ENCODE data around the gene TMEM37. TPM values are rescaled to one million over a fixed set of nuclear protein-coding genes. Genes with fewer than 3 reads are reported as not detected.

The TMEM37 gene
- total and polyA plus RNA-seq, 2 of the 13 experiments (the other 11 are each of a cell fraction or from before 2014, with no cell fraction given): 37.7 to 115 TPM

DNA sequence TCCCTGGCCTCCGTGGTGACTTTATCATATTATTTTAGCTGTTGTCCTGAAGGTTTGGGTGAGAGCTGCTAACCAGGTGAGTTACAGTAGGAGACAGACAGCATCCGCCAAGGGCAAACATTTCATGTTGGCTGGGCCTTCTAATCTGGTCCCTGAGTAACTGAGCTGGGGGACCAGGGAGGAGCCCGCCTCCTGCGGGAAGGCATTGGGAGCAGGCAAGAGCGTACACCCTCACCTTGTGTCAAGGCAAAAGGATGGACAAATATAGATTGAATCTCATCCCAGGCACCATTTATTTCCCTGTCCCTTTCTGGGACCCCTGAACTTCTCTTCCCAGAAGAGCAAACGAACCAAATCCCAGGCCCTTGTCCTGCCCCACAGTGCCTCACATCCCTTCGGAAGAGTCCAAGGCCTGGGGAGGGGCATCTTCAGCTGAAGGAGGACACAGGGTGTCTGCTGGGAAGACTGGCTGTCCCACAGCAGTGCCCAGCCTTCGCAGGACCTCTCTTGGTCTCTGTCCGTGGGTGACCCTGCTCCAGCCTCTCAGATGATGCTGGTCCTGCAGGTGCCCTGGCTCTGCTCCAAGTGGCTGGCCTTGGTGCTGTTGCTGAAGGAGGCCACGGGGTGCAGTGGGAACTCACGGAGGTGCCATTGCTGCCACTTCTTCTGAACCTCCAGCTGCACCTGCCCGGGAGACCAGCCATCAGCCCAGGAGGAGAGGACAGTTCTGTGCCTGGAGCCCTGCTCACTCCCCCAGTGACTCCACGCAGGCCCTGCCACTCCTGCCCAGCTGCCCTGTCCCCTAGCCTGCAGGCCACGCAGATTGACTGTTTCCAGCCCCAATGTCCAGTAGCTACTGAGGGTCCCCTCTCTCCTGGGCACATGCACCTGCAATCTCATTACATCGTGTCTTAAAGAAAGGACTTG is 8.2 kb downstream of the TMEM37 start (continued):
- TF ChIP-seq SNRNP70 (IDR thresholded peaks at IDR 0.05; ENCODE audit: low read depth, low read length) (no peak), SNAPC2 (CRISPR knock-in tag; IDR thresholded peaks at IDR 0.05) (no peak), ZNF570 (CRISPR knock-in tag; IDR thresholded peaks at IDR 0.05; ENCODE audit: borderline replicate concordance) (no peak), ZFP41 (CRISPR knock-in tag; IDR thresholded peaks at IDR 0.05; ENCODE audit: borderline replicate concordance) (0 out of 2 replicates have a peak, but pooled peaks have one; percentile 57), ARHGAP35 (CRISPR knock-in tag; IDR thresholded peaks at IDR 0.05; ENCODE audit: borderline replicate concordance) (0 out of 2 replicates have a peak, but pooled peaks have one; percentile 35), DNMT1 (CRISPR knock-in tag; IDR thresholded peaks at IDR 0.05) (0 out of 2 replicates have a peak, but pooled peaks have one; percentile 21), ZSCAN31 (CRISPR knock-in tag; IDR thresholded peaks at IDR 0.05; ENCODE audit: low read depth) (no peak), ZNF790 (CRISPR knock-in tag; IDR thresholded peaks at IDR 0.05; ENCODE audit: borderline replicate concordance) (0 out of 2 replicates have a peak, but pooled peaks have one; percentile 47), MIXL1 (CRISPR knock-in tag; IDR thresholded peaks at IDR 0.05) (no peak)
- TF ChIP-seq, protein P1, sequence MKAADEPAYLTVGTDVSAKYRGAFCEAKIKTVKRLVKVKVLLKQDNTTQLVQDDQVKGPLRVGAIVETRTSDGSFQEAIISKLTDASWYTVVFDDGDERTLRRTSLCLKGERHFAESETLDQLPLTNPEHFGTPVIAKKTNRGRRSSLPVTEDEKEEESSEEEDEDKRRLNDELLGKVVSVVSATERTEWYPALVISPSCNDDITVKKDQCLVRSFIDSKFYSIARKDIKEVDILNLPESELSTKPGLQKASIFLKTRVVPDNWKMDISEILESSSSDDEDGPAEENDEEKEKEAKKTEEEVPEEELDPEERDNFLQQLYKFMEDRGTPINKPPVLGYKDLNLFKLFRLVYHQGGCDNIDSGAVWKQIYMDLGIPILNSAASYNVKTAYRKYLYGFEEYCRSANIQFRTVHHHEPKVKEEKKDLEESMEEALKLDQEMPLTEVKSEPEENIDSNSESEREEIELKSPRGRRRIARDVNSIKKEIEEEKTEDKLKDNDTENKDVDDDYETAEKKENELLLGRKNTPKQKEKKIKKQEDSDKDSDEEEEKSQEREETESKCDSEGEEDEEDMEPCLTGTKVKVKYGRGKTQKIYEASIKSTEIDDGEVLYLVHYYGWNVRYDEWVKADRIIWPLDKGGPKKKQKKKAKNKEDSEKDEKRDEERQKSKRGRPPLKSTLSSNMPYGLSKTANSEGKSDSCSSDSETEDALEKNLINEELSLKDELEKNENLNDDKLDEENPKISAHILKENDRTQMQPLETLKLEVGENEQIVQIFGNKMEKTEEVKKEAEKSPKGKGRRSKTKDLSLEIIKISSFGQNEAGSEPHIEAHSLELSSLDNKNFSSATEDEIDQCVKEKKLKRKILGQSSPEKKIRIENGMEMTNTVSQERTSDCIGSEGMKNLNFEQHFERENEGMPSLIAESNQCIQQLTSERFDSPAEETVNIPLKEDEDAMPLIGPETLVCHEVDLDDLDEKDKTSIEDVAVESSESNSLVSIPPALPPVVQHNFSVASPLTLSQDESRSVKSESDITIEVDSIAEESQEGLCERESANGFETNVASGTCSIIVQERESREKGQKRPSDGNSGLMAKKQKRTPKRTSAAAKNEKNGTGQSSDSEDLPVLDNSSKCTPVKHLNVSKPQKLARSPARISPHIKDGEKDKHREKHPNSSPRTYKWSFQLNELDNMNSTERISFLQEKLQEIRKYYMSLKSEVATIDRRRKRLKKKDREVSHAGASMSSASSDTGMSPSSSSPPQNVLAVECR (CRISPR knock-in tag; IDR thresholded peaks at IDR 0.05; ENCODE audit: borderline replicate concordance): no peak; the same call in 1 of the 2 replicates
- TF ChIP-seq, protein P2, sequence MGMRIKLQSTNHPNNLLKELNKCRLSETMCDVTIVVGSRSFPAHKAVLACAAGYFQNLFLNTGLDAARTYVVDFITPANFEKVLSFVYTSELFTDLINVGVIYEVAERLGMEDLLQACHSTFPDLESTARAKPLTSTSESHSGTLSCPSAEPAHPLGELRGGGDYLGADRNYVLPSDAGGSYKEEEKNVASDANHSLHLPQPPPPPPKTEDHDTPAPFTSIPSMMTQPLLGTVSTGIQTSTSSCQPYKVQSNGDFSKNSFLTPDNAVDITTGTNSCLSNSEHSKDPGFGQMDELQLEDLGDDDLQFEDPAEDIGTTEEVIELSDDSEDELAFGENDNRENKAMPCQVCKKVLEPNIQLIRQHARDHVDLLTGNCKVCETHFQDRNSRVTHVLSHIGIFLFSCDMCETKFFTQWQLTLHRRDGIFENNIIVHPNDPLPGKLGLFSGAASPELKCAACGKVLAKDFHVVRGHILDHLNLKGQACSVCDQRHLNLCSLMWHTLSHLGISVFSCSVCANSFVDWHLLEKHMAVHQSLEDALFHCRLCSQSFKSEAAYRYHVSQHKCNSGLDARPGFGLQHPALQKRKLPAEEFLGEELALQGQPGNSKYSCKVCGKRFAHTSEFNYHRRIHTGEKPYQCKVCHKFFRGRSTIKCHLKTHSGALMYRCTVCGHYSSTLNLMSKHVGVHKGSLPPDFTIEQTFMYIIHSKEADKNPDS (CRISPR knock-in tag; IDR thresholded peaks at IDR 0.05): 0 out of 2 replicates have a peak, but pooled peaks have one; percentile 32
- TF ChIP-seq, protein P3, sequence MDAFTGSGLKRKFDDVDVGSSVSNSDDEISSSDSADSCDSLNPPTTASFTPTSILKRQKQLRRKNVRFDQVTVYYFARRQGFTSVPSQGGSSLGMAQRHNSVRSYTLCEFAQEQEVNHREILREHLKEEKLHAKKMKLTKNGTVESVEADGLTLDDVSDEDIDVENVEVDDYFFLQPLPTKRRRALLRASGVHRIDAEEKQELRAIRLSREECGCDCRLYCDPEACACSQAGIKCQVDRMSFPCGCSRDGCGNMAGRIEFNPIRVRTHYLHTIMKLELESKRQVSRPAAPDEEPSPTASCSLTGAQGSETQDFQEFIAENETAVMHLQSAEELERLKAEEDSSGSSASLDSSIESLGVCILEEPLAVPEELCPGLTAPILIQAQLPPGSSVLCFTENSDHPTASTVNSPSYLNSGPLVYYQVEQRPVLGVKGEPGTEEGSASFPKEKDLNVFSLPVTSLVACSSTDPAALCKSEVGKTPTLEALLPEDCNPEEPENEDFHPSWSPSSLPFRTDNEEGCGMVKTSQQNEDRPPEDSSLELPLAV (CRISPR knock-in tag; conservative IDR thresholded peaks at IDR 0.05; ENCODE audit: low read depth): no peak
- TF ChIP-seq, protein P4, sequence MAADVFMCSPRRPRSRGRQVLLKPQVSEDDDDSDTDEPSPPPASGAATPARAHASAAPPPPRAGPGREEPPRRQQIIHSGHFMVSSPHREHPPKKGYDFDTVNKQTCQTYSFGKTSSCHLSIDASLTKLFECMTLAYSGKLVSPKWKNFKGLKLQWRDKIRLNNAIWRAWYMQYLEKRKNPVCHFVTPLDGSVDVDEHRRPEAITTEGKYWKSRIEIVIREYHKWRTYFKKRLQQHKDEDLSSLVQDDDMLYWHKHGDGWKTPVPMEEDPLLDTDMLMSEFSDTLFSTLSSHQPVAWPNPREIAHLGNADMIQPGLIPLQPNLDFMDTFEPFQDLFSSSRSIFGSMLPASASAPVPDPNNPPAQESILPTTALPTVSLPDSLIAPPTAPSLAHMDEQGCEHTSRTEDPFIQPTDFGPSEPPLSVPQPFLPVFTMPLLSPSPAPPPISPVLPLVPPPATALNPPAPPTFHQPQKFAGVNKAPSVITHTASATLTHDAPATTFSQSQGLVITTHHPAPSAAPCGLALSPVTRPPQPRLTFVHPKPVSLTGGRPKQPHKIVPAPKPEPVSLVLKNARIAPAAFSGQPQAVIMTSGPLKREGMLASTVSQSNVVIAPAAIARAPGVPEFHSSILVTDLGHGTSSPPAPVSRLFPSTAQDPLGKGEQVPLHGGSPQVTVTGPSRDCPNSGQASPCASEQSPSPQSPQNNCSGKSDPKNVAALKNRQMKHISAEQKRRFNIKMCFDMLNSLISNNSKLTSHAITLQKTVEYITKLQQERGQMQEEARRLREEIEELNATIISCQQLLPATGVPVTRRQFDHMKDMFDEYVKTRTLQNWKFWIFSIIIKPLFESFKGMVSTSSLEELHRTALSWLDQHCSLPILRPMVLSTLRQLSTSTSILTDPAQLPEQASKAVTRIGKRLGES (CRISPR knock-in tag; IDR thresholded peaks at IDR 0.05; ENCODE audit: borderline replicate concordance): no peak
- TF ChIP-seq, protein P5, sequence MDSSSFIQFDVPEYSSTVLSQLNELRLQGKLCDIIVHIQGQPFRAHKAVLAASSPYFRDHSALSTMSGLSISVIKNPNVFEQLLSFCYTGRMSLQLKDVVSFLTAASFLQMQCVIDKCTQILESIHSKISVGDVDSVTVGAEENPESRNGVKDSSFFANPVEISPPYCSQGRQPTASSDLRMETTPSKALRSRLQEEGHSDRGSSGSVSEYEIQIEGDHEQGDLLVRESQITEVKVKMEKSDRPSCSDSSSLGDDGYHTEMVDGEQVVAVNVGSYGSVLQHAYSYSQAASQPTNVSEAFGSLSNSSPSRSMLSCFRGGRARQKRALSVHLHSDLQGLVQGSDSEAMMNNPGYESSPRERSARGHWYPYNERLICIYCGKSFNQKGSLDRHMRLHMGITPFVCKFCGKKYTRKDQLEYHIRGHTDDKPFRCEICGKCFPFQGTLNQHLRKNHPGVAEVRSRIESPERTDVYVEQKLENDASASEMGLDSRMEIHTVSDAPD (CRISPR knock-in tag; IDR thresholded peaks at IDR 0.05): no peak

Measured in HepG2 (cell line).